Right ventricle myocardium superior (tissue), 1 donor: ENCODE results near the gene ABTB1. TPM values are rescaled to one million over a fixed set of nuclear protein-coding genes. Genes with fewer than 3 reads are reported as not detected.
"Not testable (repeated sequence)": the region's sequence is repeated elsewhere in the genome, so short reads cannot be mapped to it uniquely, and the experiment has no call there.

Experiments
- ATAC-seq: fragments of 200-7000 bp; cut with Tn5 transposase; one replicate; pipeline ENCODE4 v1.9.1; 2020; ENCODE audit warnings: mild to moderate bottlenecking; ENCODE audit not compliant: poor library complexity
- DNase-seq: peaks from one replicate; pipeline ENCODE4 v3.0.0-alpha.2; 2020
- intact Hi-C: fragments of 100-400 bp; cut with DNase I; formaldehyde crosslinking; loops from one replicate; pipeline ENCODE4 v1.11.2; 2022
- total RNA-seq: library from RNA; stranded (reverse); fragmentation: NEBNext Ultra II Directional; extraction: Animal tissue kit (Norgen Biotek cat#: 25700); gene quantifications from one replicate; pipeline ENCODE4 v1.2.1, GENCODE V29; 2021
- donor health status: DM: no; HTN: yes; CAD: no; lungs with severe emphysema.

Gene ABTB1
- total RNA-seq, 1 donor from 2014 or later = 33.0 TPM

- intact Hi-C loops = no loop called here
- ATAC-seq = no peak
- peak; percentile 9 for DNase-seq
Observed at GRCh38 chr3:127692501-127693335, 20.0 kb downstream of the ABTB1 start.

- no peak for ATAC-seq
- peak; percentile 17 for DNase-seq
- intact Hi-C loops = no loop called here
Observed at GRCh38 chr3:127693336-127693843, 20.6 kb downstream of the ABTB1 start.

DNA sequence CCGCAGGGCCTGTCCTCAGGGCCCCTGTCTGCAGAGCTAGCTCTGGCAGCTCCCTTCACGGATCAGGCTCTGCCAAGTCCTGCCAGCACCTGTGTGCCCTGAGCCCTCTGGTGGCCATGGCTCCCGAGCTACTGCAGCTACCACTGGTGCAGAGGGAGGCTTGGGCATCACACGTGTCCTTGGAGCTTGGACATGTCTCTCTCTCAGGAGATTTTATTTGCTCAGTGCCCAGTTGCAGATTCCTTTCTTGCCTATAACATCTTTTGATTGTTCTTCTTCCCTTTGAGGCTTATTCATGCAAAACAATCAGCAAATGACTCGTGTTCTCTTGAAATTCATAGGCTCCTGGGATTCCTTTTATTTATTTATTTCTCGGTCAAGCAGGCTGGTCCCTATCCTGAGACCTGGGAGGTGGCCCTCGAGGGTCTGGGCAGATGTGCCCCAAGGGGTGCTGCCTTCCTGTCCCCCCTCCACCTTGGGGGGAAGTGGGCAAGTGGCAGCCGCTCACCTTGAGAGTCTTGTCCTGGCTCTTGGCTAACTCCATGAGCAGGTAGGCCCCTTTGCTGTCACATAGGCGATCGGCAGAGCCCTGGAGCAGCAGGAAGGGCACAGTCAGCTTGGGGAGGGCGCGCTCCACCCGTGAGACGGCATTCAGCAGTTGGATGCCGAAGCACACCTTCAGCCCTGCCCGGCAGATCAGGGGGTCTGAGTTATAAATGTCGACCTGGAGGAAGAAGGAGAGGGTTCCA, 21.9 kb downstream of the ABTB1 start:
- peak; percentile 81 for DNase-seq
- peak; percentile 25 for ATAC-seq
- intact Hi-C loops = loop anchor here (5.0 kb wide), 2 partner anchors 53 to 128 kb away; partner anchors contain the start of gene MGLL

GRCh38 chr3:127697551-127698240, 24.9 kb downstream of the ABTB1 start:
- peak; percentile 77 for ATAC-seq
- intact Hi-C loops = loop anchor here (5.0 kb wide), 2 partner anchors 50 to 125 kb away; partner anchors contain the start of gene MGLL
- DNase-seq = peak; percentile 93

DNA sequence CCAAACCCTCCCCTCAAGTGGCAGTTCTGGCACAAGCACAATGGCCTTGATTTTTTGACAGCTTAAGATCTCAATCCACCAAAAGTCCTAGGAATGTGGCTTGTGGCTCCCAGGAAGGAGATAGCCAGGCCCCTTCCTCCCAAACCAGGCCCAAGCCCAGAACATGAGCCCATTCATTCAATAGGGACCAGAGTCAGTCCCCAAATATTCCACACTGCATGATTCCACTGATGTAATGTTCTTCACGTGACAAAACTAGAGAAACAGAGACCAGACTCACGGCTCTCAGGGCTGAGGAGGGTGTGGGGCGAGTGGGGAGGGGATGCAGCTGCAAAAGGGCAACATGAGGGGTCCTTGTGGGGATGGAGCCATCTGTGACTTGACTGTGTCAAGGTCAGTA, 25.5 kb downstream of the ABTB1 start:
- DNase-seq (no peak), ATAC-seq (peak; percentile 14)
- intact Hi-C loops = loop anchor here (5.0 kb wide), 2 partner anchors 49 to 124 kb away; partner anchors contain the start of gene MGLL

DNA sequence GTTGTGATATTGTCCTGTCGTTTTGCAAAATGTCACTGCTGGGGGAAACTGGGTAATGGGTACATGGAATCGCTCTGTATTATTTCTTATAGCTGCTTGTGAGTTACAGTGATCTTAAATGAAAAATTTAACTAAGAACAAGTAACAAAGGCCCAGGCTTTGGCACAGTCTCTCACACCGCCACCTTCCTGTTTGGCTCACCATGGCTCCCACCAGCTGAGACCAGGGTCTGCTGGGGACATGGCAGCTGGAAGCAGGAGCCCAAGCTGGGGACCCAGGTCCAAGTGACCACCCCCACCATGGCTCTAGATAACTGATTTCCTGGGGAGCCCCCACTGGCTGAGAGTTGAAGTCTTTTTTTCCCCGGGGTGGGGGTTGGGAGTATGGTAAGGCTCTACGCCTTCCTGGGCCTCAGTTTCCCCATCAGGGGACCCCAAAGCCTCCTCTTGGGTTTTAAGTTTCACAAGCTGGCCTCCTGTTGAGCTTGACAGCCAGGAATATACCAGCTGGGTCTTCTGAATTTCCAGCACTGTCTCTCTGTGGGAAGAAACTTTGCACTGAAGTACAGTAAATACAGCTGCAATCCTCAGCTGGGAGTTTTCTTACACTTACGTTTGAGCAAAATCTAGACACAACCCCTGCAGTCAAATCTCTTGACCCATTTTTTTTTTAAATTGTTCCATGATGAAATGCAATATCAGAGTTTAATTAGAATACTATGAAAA, 26.1 kb downstream of the ABTB1 start:
- intact Hi-C loops = loop anchor here (5.0 kb wide), 2 partner anchors 48 to 123 kb away; partner anchors contain the start of gene MGLL
- DNase-seq (peak; percentile 34), ATAC-seq (no peak)

DNA sequence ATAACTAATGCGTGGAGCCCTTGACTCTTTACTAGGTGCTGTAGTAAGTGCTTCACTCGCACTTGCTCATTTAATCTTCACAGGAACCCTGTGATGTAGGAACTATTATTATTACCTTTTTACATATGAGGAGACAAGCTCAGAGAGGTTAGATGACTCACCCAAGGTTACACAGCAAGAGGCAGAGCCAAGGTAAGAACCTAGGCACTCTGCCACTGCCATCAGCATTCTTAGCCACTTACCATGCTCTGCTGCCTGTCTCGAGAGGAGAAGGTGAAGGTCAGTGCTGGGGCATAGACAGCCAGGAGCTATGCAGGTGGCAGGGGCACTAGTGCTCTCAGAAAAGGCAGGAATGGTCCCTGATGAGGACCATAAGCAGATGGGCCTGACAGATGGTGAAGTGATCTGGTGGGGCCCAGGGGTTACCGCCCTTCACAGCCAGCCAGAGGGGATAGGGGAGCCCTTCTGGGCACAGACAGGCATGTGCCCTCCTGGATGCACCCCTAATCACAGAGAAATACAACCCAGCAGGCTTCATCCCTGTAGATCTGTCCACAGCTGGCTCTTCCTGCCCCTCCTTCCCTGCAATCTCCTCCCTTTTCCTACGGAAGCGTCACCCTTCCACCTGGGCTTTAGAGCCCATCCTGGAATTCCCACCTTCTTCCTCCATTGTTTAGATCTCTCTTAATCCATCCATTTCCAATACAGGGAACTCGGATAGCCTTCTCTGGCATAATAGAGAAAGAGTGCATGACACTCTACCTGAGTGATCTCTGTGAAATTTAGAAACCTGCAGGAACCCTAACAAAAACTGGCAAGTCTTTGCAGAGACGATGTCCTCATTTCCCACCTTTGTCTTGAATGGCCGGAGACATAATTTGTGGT, 26.9 kb downstream of the ABTB1 start:
- ATAC-seq (no peak), DNase-seq (peak; percentile 32)
- intact Hi-C loops = loop anchor here (5.0 kb wide), 2 partner anchors 48 to 123 kb away; partner anchors contain the start of gene MGLL

GRCh38 chr3:127700406-127700805, 27.7 kb downstream of the ABTB1 start:
- peak; percentile 24 for DNase-seq
- intact Hi-C loops = no loop called here

DNA sequence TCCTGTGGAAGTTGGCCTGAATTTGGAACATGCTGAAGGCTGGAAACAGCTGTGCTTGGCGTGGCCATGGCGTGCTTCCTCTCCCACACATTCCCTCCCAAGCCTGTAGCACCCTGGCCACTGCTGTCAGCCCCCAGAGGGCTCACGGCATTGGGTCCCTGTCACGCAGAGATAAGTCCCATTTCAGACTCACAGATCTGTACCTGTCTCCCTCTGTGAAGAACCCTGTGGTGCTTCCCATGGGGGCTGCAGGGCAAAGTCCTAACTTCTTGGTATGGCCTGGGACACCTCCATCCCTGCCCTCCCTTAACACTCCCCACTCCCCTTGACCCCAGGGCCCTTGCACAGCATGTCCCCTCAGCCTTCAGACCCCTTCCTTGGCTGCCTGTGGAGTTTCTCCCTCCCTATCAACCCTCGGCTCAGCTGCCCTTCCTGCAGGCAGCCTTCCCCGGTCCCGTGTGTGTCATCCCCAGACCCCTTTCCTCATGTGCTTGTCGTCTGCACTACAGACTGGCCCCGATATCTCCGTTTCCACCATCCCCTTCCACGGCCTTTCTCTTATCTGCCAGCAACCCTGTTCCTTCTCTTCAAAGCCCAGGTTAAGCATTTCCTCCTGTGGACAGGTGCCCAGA, 28.6 kb downstream of the ABTB1 start:
- intact Hi-C loops = no loop called here
- DNase-seq (peak; percentile 71), ATAC-seq (no peak)

More at GRCh38 chr3:127700406-127700805, 27.7 kb downstream of the ABTB1 start:
- no peak for ATAC-seq

DNA sequence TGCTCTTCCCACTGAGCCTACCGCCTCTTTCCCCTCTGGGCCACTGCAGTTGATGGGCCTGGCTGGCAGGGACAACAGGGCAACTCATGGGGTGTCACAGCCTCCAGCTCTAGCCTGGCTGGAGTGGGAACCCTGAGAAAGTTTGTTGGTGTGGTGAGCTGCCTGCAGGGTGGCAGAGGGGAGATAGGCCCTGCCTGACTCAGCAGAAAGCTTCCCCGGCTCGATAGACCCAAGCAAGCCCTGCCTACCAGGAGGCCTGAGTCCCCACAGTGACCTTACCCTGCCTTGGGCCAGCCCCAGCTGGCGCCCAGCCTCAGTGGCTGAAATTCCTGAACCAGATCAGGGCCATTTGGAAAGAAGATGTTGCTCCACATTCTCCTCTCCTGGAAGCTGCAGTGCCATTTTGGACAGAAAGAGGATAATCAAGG, 29.4 kb downstream of the ABTB1 start:
- intact Hi-C loops = no loop called here
- DNase-seq = peak; percentile 80
- ATAC-seq = peak; percentile 8

DNA sequence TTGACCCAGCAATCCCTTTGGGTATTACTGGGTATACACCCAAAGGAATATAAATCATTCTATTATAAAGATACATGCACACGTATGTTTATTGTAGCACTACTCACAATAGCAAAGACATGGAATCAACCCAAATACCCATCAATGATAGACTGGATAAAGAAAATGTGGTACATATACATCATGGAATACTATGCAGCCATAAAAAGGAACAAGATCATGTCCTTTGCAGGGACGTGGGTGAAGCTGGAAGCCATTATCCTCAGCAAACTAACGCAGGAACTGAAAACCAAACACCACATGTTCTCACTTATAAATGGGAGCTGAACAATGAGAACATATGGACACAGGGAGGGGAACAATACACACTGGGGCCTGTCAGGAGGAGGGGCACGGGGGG, 32.1 kb downstream of the ABTB1 start:
- ATAC-seq, intact Hi-C loops, DNase-seq: not testable (repeated sequence)

DNA sequence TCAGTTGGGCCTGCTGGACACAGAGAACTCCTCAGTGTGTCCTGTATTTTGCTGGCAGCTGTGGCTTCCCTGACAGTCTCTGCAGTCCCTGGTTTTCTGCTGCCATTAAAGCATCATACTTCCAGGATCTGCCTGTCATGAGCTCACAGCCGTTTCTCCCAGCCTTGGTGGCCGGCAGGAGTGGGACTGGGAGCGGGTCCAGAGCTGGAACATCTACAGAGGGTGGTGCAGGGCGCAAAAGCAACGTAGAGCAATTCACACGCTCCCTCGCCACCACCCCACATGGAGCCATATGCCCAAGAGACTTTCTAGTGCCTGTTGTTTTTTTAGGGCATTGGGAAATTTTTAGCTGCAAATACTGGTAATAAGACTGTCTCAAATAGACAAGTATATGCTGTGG, 33.6 kb downstream of the ABTB1 start:
- ATAC-seq (peak; percentile 52), DNase-seq (peak; percentile 72)
- intact Hi-C loops = no loop called here

DNA sequence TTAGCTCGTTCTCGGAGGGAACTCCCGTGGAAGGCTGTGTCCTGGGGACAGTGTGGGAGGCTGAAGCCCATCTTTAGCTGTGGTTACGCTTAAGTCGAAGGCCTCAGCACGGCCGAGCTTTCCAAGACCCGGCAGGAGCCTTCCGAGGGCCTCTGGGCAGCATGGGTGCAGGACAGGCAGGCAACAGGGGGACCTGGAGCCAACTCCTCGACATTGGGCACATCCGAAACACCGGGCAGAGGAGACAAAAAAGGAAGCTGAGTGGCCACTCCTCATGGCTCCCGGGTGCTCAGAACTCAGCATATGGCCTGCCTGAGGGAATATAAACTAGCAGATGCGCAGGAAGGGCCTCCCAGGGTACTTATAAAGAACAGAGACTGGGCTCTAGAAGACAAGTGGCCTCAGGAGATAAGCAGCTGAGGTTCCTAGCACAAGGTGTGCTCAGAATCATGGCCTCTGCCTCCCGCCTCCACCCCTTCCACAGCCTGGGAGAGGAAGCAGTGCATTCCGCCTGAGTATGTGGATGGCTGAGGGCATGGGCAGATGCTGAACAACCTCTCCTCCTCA, 34.1 kb downstream of the ABTB1 start:
- intact Hi-C loops = no loop called here
- ATAC-seq (peak; percentile 7), DNase-seq (no peak)

DNA sequence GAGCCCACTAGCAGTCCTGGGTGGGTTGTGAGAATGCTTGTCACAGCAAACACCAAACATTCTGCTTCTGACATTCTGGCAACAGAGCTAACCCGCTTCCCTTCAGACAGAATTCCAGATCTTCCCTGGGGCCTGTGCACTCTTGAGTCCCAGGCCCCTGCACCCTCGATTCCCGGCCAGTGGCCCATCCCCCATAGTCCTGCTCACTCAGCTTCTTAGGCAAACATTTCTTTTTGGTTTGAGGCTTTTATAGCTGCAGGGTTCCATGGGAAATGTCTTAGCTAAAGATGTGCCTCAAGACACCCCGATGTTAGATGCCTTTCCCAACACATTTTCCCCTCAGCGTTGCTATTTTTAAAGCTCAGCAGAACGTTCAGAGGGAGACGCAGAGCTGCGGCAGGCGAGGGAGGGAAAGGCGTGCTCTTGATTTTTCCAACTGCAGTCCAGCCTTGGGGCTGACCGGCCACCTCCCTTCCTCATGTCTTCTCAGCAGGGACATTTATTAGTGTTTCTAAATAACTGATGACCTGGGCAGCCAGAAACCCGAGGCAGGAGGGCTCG, 35.2 kb downstream of the ABTB1 start:
- peak; percentile 32 for ATAC-seq
- DNase-seq = no peak
- intact Hi-C loops = no loop called here

DNA sequence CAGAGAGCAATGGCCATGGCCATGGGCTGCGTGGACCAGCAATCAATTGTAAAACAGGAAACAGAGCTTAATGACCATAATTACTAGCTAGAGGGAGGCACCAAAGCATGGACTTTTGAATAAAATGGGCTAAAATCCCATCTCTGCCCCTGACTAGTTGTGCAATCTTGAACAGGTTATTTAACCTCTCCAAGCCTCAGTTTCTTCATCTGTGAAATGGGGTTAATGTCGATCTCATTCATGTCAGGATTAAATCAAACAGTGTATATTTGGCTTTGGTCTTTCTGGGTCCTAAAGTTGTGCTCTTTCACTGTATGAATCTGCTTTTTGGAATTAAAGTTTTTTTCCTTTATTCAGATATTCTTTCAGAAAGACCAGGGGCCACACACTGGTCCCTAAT, 36.1 kb downstream of the ABTB1 start:
- intact Hi-C loops = no loop called here
- no peak for ATAC-seq
- DNase-seq = no peak
